Activated CD4-positive, alpha-beta T cell treated with anti-CD3 and anti-CD28 coated beads, Interleukin-2, amount 50 U/mL, for 24 hours (primary cell): ENCODE results near the gene WFDC9.
A peak's percentile ranks its signal among the peaks of the same experiment; 100 is the strongest.
"Not testable (repeated sequence)": the region's sequence is repeated elsewhere in the genome, so short reads cannot be mapped to it uniquely, and the experiment has no call there.

ENCODE experiments used
- DNase-seq, 2 donors: peaks; one replicate each; pipeline ENCODE4 v3.0.0-alpha.2; 2020; ENCODE audit warnings: low read depth in 1 of 2, low spot score in 1 of 2

WFDC9 gene

GRCh38 chr20:45592574-45593189 lies 38.4 kb downstream of the WFDC9 start:
- peak in 1 of 2 donors; percentile 29 for DNase-seq

- no peak for DNase-seq
Measured at GRCh38 chr20:45589725-45590124, 41.4 kb downstream of the WFDC9 start.

GRCh38 chr20:45588800-45589199 lies 42.3 kb downstream of the WFDC9 start:
- no peak for DNase-seq

GRCh38 chr20:45585986-45586385 lies 45.1 kb downstream of the WFDC9 start:
- not testable (repeated sequence) for DNase-seq

- not testable (repeated sequence) for DNase-seq
Measured at GRCh38 chr20:45584294-45584693, 46.8 kb downstream of the WFDC9 start.

GRCh38 chr20:45583502-45583901 lies 47.6 kb downstream of the WFDC9 start:
- no peak for DNase-seq

- DNase-seq = no peak
Measured at GRCh38 chr20:45581702-45582101, 49.4 kb downstream of the WFDC9 start.

- no peak for DNase-seq
Measured at GRCh38 chr20:45579184-45579583, 51.9 kb downstream of the WFDC9 start, which contains the start of gene WFDC8. TSS of gene WFDC8 (minus strand) at chr20:45579284. CDS start at chr20:45579247, 37 bp downstream.

- DNase-seq = no peak
Measured at GRCh38 chr20:45578231-45578630, 52.9 kb downstream of the WFDC9 start.

- no peak for DNase-seq
Measured at GRCh38 chr20:45576995-45577394, 54.1 kb downstream of the WFDC9 start.

GRCh38 chr20:45575931-45576330 lies 55.2 kb downstream of the WFDC9 start:
- no peak for DNase-seq

GRCh38 chr20:45569650-45570049 lies 61.4 kb downstream of the WFDC9 start:
- not testable (repeated sequence) for DNase-seq

GRCh38 chr20:45564760-45565276 lies 66.3 kb downstream of the WFDC9 start:
- DNase-seq = no peak
